Loucy (cell line): ENCODE results near the gene LHFPL3.

Experiments used
- H2AFZ ChIP-seq: fragments of 200-600 bp; sonication (generic); 2 replicates; pipeline ENCODE4 v1.6.0; 2016; ENCODE audit warnings: antibody characterized with exemption, mild to moderate bottlenecking, low read length, moderate library complexity
- H3F3A ChIP-seq: fragments of 200-600 bp; 2 replicates; pipeline ENCODE4 v1.6.0; 2016; ENCODE audit warnings: antibody characterized with exemption, low read depth, mild to moderate bottlenecking
- H3K27me3 ChIP-seq: fragments of 200-600 bp; sonication (generic); 2 replicates; pipeline ENCODE4 v1.6.1; 2014; ENCODE audit warnings: low read length, mild to moderate bottlenecking; ENCODE audit not compliant: insufficient read depth, poor library complexity, severe bottlenecking
- H3K36me3 ChIP-seq: fragments of 200-600 bp; sonication (generic); 2 replicates; pipeline ENCODE4 v1.6.1; 2016; ENCODE audit warnings: low read length; ENCODE audit not compliant: insufficient read depth
- H3K4me1 ChIP-seq: fragments of 200-600 bp; sonication (generic); 2 replicates; pipeline ENCODE4 v1.5.1; 2014; ENCODE audit warnings: low read length, mild to moderate bottlenecking; ENCODE audit not compliant: insufficient read depth, poor library complexity, severe bottlenecking
- H3K4me2 ChIP-seq: fragments of 200-600 bp; sonication (generic); 2 replicates; pipeline ENCODE4 v1.6.0; 2014; ENCODE audit warnings: antibody characterized with exemption, low read length, low read depth, mild to moderate bottlenecking; ENCODE audit not compliant: poor library complexity, severe bottlenecking
- H3K4me3 ChIP-seq: fragments of 200-600 bp; sonication (generic); 2 replicates; pipeline ENCODE4 v1.5.1; 2014; ENCODE audit warnings: low read length, mild to moderate bottlenecking, mixed read lengths; ENCODE audit not compliant: poor library complexity, severe bottlenecking
- H3K79me2 ChIP-seq: fragments of 200-600 bp; sonication (generic); 2 replicates; pipeline ENCODE4 v1.6.1; 2014; ENCODE audit warnings: low read length; ENCODE audit not compliant: insufficient read depth
- H3K9ac ChIP-seq: fragments of 200-600 bp; sonication (generic); 2 replicates; pipeline ENCODE4 v1.6.0; 2014; ENCODE audit warnings: mild to moderate bottlenecking, low read depth, low read length, moderate library complexity; ENCODE audit not compliant: poor library complexity, severe bottlenecking
- H3K9me2 ChIP-seq: fragments of 200-600 bp; sonication (generic); replicated peaks from 2 replicates; pipeline ENCODE4 v1.6.1; 2016; ENCODE audit warnings: low read depth, low read length, mixed read lengths
- H3K9me3 ChIP-seq: fragments of 200-600 bp; sonication (generic); 2 replicates; pipeline ENCODE4 v1.6.1; 2014; ENCODE audit warnings: mild to moderate bottlenecking, antibody characterized with exemption, low read length, low read depth; ENCODE audit not compliant: insufficient read depth
- H4K20me1 ChIP-seq: fragments of 200-600 bp; sonication (generic); 2 replicates; pipeline ENCODE4 v1.6.0; 2014; ENCODE audit warnings: antibody characterized with exemption, low read length, mild to moderate bottlenecking; ENCODE audit not compliant: insufficient read depth, poor library complexity, severe bottlenecking
- CTCF ChIP-seq: fragments of 200-600 bp; sonication (generic); conservative IDR thresholded peaks from 2 replicates; pipeline ENCODE4 v1.5.1; 2014; ENCODE audit warnings: mild to moderate bottlenecking, antibody characterized with exemption, low read length
- EZH2phosphoT487 ChIP-seq: fragments of 200-600 bp; IDR thresholded peaks from 2 replicates; pipeline ENCODE4 v1.6.1; 2018; ENCODE audit warnings: antibody characterized with exemption, mild to moderate bottlenecking, moderate library complexity, borderline replicate concordance

Gene LHFPL3

GRCh38 chr7:104818961-104819880 lies 490.8 kb downstream of the LHFPL3 start:
- H3F3A ChIP-seq, result no peaks in the 10 kb centered on the region
- no peaks in the 10 kb centered on the region for H4K20me1 ChIP-seq
- no peaks in the 10 kb centered on the region for H3K27me3 ChIP-seq
- H3K4me3 ChIP-seq, result no peak overlapping the region
- H3K9me2 ChIP-seq, result no peaks in the 10 kb centered on the region
- no peak overlapping the region for H2AFZ ChIP-seq
- H3K9me3 ChIP-seq, result no peaks in the 10 kb centered on the region
- TF ChIP-seq EZH2phosphoT487, result no peak
- no peak for TF ChIP-seq CTCF
- no peaks in the 10 kb centered on the region for H3K36me3 ChIP-seq
- H3K4me2 ChIP-seq, result no peak overlapping the region
- no peak overlapping the region for H3K9ac ChIP-seq
- no peaks in the 10 kb centered on the region for H3K79me2 ChIP-seq
- no peaks in the 10 kb centered on the region for H3K4me1 ChIP-seq

GRCh38 chr7:104820836-104821535 lies 492.6 kb downstream of the LHFPL3 start:
- Histone ChIP-seq H3K4me1 (no peaks in the 10 kb centered on the region), H3K36me3 (no peaks in the 10 kb centered on the region), H3K4me2 (no peak overlapping the region), H3K79me2 (no peaks in the 10 kb centered on the region), H3F3A (no peaks in the 10 kb centered on the region), H3K9me2 (no peaks in the 10 kb centered on the region), H2AFZ (no peak overlapping the region), H3K4me3 (no peak overlapping the region), H3K9me3 (no peaks in the 10 kb centered on the region), H3K9ac (no peak overlapping the region), H3K27me3 (no peaks in the 10 kb centered on the region), H4K20me1 (no peaks in the 10 kb centered on the region)
- TF ChIP-seq CTCF (no peak), EZH2phosphoT487 (no peak)

- no peaks in the 10 kb centered on the region for H3K27me3 ChIP-seq
- no peaks in the 10 kb centered on the region for H3F3A ChIP-seq
- TF ChIP-seq EZH2phosphoT487, result no peak
- no peak for TF ChIP-seq CTCF
- no peak overlapping the region for H3K4me3 ChIP-seq
- H3K9me2 ChIP-seq, result no peaks in the 10 kb centered on the region
- H3K4me1 ChIP-seq, result no peaks in the 10 kb centered on the region
- H4K20me1 ChIP-seq, result no peaks in the 10 kb centered on the region
- no peak overlapping the region for H3K4me2 ChIP-seq
- no peak overlapping the region for H2AFZ ChIP-seq
- no peaks in the 10 kb centered on the region for H3K36me3 ChIP-seq
- no peak overlapping the region for H3K9ac ChIP-seq
- H3K9me3 ChIP-seq, result no peaks in the 10 kb centered on the region
- H3K79me2 ChIP-seq, result no peaks in the 10 kb centered on the region
Measured at GRCh38 chr7:104823177-104823576, 494.8 kb downstream of the LHFPL3 start.
